Measurements from ENCODE around the gene GRID1.

DNA sequence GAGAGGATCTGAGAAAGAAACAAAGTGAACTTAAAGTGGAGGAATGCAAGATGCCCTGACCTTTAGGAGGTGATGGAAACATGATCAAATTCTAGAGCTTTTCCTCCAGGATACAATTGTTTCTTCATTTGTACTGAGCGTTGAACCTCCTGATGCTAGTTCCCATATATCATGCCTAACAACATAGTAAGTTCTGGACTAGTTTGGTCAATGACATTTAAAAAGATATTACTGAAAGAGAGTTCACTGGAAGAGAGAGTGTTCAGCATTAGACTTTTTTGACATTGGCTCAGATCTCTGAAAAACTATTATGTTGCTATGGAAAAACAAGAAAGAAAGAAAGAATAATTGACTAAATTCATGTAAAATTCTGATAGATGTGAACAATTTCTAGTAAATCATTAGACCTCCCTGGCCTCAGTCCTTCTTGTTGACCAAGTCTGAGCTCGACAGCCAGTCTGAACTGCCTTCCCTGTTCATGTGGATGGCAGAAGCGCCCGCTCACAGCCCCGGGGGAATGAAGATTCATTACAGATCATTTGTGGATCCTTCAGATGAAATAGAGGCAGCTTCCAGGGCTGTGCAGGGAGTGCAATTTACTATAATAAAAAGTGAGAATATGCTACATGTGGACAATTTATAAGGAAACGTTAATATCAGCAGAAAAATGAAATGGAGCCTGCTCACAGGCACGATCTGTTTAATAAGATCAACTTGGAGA, 442.1 kb downstream of the GRID1 start:
- TF ChIP-seq POLR2A (IDR thresholded peaks at IDR 0.05), result no peak
- TF ChIP-seq, protein P1, sequence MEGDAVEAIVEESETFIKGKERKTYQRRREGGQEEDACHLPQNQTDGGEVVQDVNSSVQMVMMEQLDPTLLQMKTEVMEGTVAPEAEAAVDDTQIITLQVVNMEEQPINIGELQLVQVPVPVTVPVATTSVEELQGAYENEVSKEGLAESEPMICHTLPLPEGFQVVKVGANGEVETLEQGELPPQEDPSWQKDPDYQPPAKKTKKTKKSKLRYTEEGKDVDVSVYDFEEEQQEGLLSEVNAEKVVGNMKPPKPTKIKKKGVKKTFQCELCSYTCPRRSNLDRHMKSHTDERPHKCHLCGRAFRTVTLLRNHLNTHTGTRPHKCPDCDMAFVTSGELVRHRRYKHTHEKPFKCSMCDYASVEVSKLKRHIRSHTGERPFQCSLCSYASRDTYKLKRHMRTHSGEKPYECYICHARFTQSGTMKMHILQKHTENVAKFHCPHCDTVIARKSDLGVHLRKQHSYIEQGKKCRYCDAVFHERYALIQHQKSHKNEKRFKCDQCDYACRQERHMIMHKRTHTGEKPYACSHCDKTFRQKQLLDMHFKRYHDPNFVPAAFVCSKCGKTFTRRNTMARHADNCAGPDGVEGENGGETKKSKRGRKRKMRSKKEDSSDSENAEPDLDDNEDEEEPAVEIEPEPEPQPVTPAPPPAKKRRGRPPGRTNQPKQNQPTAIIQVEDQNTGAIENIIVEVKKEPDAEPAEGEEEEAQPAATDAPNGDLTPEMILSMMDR (IDR thresholded peaks at IDR 0.05), result no peak

Data from esophagus squamous epithelium (tissue), 4 donors.